ENCODE measurements around the gene MB. TPM values are rescaled to one million over a fixed set of nuclear protein-coding genes. Genes with fewer than 3 reads are reported as not detected.

Gene MB
- polyA plus RNA-seq, 1 donor from 2014 or later = 0.51 TPM

DNA sequence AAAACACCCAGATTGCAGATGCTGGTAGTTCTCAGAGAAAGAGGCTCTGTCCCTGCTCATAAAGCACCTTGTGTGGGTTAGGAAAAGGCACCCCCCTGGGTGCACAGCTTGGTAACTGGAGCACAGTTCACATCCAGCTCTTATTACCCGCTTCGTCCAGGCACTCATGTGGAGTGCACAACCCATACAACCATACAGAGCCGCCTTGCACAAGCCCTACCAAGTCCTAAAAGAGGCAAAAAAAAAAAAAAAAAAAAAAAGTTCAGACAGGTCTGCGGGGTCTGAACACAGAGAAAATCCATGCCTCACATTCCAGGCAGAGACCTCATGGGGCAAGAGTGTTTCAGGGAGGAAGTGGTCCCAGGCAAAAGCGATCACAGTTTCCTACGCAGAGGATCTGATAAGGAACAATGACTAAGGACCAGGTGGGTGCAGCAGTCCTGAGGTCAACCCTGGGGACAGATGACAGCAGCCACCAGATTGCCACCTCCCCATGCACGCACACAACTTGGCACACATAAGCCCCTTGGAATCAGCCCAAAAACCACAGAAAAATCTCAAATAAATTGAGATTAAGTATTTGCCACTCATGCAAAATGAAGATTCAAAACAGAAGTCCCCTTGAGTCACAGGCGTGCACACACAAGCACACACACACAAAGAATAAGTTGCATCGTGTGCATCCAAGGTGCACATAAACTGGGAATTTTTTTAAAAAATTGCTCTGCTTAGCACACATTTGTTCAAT, 12.3 kb downstream of the MB start:
- H3K9ac ChIP-seq (ENCODE audit: low read length) = no peak overlapping the region

DNA sequence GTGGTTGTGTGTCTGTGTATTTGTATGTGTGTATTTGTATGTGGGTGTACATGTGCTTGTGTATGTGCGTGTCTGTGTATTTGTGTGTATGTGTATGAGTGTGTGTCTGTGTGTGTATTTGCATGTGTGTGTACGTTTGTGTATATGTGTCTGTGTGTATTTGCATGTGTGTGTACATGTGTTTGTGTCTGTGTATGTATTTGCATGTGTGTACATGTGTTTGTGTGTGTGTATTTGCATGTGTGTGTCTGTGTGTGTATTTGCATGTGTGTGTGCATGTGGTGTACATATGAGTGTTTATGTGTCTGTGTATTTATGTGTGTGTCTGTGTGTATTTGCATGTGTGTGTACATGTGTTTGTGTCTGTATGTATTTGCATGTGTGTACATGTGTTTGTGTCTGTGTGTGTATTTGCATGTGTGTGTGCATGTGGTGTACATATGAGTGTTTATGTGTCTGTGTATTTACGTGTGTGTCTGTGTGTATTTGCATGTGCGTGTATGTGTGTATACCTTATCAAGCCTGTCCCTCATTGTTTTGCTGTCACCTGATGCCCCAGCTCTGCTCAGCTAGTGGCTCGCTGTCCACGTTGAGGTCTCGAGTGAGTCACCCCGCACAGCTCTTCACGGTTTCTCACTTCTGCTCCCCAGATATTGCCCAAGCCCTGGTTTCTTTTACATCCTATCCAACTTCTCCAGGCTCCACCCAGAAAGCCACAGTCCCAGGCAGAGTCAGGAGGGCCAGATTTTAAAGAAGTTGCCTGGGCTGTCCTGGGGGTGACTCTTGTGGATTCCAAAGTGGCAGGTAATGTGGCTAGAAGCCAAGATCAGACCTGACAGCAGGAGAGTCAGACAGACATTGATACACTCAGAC, 15.2 kb downstream of the MB start:
- no peaks in the 10 kb centered on the region for H3K36me3 ChIP-seq (ENCODE audit: insufficient read depth, low read length)
- TF ChIP-seq TAF1 (IDR thresholded peaks at IDR 0.05; ENCODE audit: low read depth) (no peak), MXI1 (conservative IDR thresholded peaks at IDR 0.05; ENCODE audit: poor library complexity, severe bottlenecking) (no peak), POLR2AphosphoS5 (IDR thresholded peaks at IDR 0.05) (no peak), RAD21 (conservative IDR thresholded peaks at IDR 0.05) (no peak), EP300 (conservative IDR thresholded peaks at IDR 0.05; ENCODE audit: poor library complexity, severe bottlenecking) (no peak), SMC3 (conservative IDR thresholded peaks at IDR 0.05; ENCODE audit: poor library complexity) (no peak), EZH2 (IDR thresholded peaks at IDR 0.05; ENCODE audit: borderline replicate concordance, insufficient read depth, low read length, poor library complexity, severe bottlenecking) (no peak)
- TF ChIP-seq, protein P1, sequence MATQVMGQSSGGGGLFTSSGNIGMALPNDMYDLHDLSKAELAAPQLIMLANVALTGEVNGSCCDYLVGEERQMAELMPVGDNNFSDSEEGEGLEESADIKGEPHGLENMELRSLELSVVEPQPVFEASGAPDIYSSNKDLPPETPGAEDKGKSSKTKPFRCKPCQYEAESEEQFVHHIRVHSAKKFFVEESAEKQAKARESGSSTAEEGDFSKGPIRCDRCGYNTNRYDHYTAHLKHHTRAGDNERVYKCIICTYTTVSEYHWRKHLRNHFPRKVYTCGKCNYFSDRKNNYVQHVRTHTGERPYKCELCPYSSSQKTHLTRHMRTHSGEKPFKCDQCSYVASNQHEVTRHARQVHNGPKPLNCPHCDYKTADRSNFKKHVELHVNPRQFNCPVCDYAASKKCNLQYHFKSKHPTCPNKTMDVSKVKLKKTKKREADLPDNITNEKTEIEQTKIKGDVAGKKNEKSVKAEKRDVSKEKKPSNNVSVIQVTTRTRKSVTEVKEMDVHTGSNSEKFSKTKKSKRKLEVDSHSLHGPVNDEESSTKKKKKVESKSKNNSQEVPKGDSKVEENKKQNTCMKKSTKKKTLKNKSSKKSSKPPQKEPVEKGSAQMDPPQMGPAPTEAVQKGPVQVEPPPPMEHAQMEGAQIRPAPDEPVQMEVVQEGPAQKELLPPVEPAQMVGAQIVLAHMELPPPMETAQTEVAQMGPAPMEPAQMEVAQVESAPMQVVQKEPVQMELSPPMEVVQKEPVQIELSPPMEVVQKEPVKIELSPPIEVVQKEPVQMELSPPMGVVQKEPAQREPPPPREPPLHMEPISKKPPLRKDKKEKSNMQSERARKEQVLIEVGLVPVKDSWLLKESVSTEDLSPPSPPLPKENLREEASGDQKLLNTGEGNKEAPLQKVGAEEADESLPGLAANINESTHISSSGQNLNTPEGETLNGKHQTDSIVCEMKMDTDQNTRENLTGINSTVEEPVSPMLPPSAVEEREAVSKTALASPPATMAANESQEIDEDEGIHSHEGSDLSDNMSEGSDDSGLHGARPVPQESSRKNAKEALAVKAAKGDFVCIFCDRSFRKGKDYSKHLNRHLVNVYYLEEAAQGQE (IDR thresholded peaks at IDR 0.05; ENCODE audit: borderline replicate concordance) = no peak

More for the DNA sequence above, 12.3 kb downstream of the MB start:
- no peaks in the 10 kb centered on the region for H3K79me2 ChIP-seq (replicated peaks; ENCODE audit: insufficient read depth, low read length)
- no peak overlapping the region for H3K27ac ChIP-seq (ENCODE audit: low read length)
- H3K9me2 ChIP-seq (ENCODE audit: insufficient read depth, low read length) = no peaks in the 10 kb centered on the region
- no peaks in the 10 kb centered on the region for H3K27me3 ChIP-seq (ENCODE audit: insufficient read depth, low read depth, low read length)
- TF ChIP-seq POLR2AphosphoS5 (IDR thresholded peaks at IDR 0.05) = no peak
- no peak for TF ChIP-seq SMC3 (conservative IDR thresholded peaks at IDR 0.05; ENCODE audit: poor library complexity)
- no peak for TF ChIP-seq RAD21 (conservative IDR thresholded peaks at IDR 0.05)
- no peak for TF ChIP-seq EP300 (conservative IDR thresholded peaks at IDR 0.05; ENCODE audit: poor library complexity, severe bottlenecking)
- TF ChIP-seq MXI1 (conservative IDR thresholded peaks at IDR 0.05; ENCODE audit: poor library complexity, severe bottlenecking) = no peak
- TF ChIP-seq TAF1 (IDR thresholded peaks at IDR 0.05; ENCODE audit: low read depth) = no peak
- TF ChIP-seq, protein P2, sequence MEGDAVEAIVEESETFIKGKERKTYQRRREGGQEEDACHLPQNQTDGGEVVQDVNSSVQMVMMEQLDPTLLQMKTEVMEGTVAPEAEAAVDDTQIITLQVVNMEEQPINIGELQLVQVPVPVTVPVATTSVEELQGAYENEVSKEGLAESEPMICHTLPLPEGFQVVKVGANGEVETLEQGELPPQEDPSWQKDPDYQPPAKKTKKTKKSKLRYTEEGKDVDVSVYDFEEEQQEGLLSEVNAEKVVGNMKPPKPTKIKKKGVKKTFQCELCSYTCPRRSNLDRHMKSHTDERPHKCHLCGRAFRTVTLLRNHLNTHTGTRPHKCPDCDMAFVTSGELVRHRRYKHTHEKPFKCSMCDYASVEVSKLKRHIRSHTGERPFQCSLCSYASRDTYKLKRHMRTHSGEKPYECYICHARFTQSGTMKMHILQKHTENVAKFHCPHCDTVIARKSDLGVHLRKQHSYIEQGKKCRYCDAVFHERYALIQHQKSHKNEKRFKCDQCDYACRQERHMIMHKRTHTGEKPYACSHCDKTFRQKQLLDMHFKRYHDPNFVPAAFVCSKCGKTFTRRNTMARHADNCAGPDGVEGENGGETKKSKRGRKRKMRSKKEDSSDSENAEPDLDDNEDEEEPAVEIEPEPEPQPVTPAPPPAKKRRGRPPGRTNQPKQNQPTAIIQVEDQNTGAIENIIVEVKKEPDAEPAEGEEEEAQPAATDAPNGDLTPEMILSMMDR (IDR thresholded peaks at IDR 0.05; ENCODE audit: poor library complexity, severe bottlenecking) = no peak
- TF ChIP-seq, protein P1 (IDR thresholded peaks at IDR 0.05; ENCODE audit: borderline replicate concordance) = no peak
- no peak for TF ChIP-seq EZH2 (IDR thresholded peaks at IDR 0.05; ENCODE audit: borderline replicate concordance, insufficient read depth, low read length, poor library complexity, severe bottlenecking)
- no peak overlapping the region for H3K4me3 ChIP-seq (ENCODE audit: low read length)
- no peaks in the 10 kb centered on the region for H3K9me3 ChIP-seq (ENCODE audit: low read length)
- no peaks in the 10 kb centered on the region for H4K20me1 ChIP-seq (ENCODE audit: insufficient read depth)
- no peaks in the 10 kb centered on the region for H3K36me3 ChIP-seq (ENCODE audit: insufficient read depth, low read length)
- H3K4me2 ChIP-seq (ENCODE audit: low read length) = no peak overlapping the region
- H2AFZ ChIP-seq (ENCODE audit: low read depth, low read length) = no peak overlapping the region
- H3F3A ChIP-seq (ENCODE audit: insufficient read depth, low read length, poor library complexity, severe bottlenecking) = no peaks in the 10 kb centered on the region

More for the DNA sequence above, 15.2 kb downstream of the MB start:
- Histone ChIP-seq H3K9me2 (ENCODE audit: insufficient read depth, low read length) (no peaks in the 10 kb centered on the region), H3K27me3 (ENCODE audit: insufficient read depth, low read depth, low read length) (no peaks in the 10 kb centered on the region), H3K9me3 (ENCODE audit: low read length) (no peaks in the 10 kb centered on the region), H3K4me2 (ENCODE audit: low read length) (no peak overlapping the region), H3K27ac (ENCODE audit: low read length) (no peak overlapping the region), H2AFZ (ENCODE audit: low read depth, low read length) (no peak overlapping the region), H3F3A (ENCODE audit: insufficient read depth, low read length, poor library complexity, severe bottlenecking) (no peaks in the 10 kb centered on the region), H3K4me3 (ENCODE audit: low read length) (no peak overlapping the region), H3K9ac (ENCODE audit: low read length) (no peak overlapping the region), H4K20me1 (ENCODE audit: insufficient read depth) (no peaks in the 10 kb centered on the region), H3K79me2 (replicated peaks; ENCODE audit: insufficient read depth, low read length) (no peaks in the 10 kb centered on the region)

Measured in neural cell (in vitro differentiated cells).